HFFc6 (cell line): ENCODE measurements around the gene ZG16B. TPM values are rescaled to one million over a fixed set of nuclear protein-coding genes. Genes with fewer than 3 reads are reported as not detected.
A peak's percentile ranks its signal among the peaks of the same experiment; 100 is the strongest.

ENCODE experiments used
- DNase-seq: peaks from one replicate; pipeline ENCODE4 v3.0.0-alpha.2; 2018
- H3K27ac Mint-ChIP-seq: 2 replicates; pipeline ENCODE4 v1.8.0; 2020; ENCODE audit warnings: mild to moderate bottlenecking, mixed read lengths
- H3K27me3 Mint-ChIP-seq: 2 replicates; pipeline ENCODE4 v1.8.0; 2021; ENCODE audit warnings: mild to moderate bottlenecking, moderate library complexity, mixed read lengths; ENCODE audit not compliant: insufficient read depth
- H3K36me3 Mint-ChIP-seq: 2 replicates; pipeline ENCODE4 v1.8.0; 2021; ENCODE audit warnings: low read depth, mixed read lengths
- H3K4me1 Mint-ChIP-seq: 2 replicates; pipeline ENCODE4 v1.8.0; 2020; ENCODE audit warnings: low read depth, mixed read lengths
- H3K4me3 Mint-ChIP-seq: 2 replicates; pipeline ENCODE4 v1.8.0; 2020; ENCODE audit warnings: mild to moderate bottlenecking, moderate library complexity, mixed read lengths
- H3K9me3 Mint-ChIP-seq: 2 replicates; pipeline ENCODE4 v1.8.0; 2020; ENCODE audit warnings: mild to moderate bottlenecking, mixed read lengths
- total RNA-seq, 6 experiments: library from RNA; stranded (reverse); fragmentation: NEBNext Ultra II Directional; extraction: Animal tissue kit (Norgen Biotek cat#: 25700); gene quantifications; 2 replicates in 1 of 6; 3 replicates in 5 of 6; pipeline ENCODE4 v1.2.3, GENCODE V29; 2021
- TF ChIP-seq, protein P1 (sequence below): fragments of 200-600 bp; sonication (generic); IDR thresholded peaks from 2 replicates; pipeline ENCODE4 v1.5.0; 2021; ENCODE audit warnings: antibody characterized with exemption, mild to moderate bottlenecking

ZG16B gene
- total RNA-seq, 6 experiments from 2014 or later: 0.41 to 0.68 (median 0.46) TPM; not detected in 2

DNA sequence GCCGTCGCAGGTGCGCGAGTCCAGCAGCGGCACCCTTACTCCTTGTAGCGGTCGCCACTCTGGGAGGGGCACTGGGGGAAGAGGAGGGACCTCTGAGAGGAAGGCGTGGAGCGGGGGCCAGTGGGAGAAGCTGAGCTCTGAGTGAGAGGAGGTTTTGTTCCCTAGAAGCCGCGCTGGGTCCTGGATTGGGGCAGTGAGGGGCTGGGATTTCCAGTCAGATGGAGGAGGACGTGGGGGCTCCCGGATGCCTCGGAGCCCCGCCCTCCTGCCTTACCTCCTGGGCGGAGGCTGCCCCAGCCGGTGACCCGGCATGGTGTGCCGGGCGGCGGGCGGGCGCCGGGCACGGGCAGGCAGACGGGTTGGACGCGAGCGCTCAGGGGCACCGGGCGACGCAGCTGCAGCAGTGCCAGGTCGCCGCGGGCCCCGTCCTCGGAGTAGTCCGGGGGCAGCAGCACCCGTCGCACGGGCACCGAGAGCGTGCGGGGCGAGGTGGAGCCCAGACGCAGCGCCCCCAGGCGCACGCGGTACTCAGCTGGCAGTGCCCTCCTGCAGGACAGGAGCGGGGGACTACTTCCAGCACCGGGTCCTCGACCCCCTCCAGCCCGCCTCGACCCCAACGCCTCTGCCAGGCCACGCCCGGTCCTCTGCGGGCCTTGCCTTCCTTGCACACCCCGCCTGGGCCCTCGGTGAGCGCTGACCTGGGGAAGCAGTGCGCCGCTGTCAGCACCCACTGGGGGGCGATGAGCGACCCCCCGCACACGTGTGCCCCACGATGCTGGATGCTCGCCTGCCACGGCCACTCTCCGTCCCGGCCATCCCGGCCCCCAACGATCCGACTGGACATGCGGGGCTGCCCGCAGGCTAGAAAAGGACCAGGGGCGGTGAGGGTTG, 44.8 kb upstream of the ZG16B start:
- Mint-ChIP-seq H3K36me3 (no peaks in the 10 kb centered on the region), H3K4me1 (no peaks in the 10 kb centered on the region), H3K4me3 (no peak overlapping the region), H3K27ac (no peak overlapping the region), H3K9me3 (no peaks in the 10 kb centered on the region), H3K27me3 (peaks cover 33% of the 10 kb centered on the region)
- no peak for DNase-seq
- TF ChIP-seq, protein P1, sequence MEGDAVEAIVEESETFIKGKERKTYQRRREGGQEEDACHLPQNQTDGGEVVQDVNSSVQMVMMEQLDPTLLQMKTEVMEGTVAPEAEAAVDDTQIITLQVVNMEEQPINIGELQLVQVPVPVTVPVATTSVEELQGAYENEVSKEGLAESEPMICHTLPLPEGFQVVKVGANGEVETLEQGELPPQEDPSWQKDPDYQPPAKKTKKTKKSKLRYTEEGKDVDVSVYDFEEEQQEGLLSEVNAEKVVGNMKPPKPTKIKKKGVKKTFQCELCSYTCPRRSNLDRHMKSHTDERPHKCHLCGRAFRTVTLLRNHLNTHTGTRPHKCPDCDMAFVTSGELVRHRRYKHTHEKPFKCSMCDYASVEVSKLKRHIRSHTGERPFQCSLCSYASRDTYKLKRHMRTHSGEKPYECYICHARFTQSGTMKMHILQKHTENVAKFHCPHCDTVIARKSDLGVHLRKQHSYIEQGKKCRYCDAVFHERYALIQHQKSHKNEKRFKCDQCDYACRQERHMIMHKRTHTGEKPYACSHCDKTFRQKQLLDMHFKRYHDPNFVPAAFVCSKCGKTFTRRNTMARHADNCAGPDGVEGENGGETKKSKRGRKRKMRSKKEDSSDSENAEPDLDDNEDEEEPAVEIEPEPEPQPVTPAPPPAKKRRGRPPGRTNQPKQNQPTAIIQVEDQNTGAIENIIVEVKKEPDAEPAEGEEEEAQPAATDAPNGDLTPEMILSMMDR: peak; percentile 35

DNA sequence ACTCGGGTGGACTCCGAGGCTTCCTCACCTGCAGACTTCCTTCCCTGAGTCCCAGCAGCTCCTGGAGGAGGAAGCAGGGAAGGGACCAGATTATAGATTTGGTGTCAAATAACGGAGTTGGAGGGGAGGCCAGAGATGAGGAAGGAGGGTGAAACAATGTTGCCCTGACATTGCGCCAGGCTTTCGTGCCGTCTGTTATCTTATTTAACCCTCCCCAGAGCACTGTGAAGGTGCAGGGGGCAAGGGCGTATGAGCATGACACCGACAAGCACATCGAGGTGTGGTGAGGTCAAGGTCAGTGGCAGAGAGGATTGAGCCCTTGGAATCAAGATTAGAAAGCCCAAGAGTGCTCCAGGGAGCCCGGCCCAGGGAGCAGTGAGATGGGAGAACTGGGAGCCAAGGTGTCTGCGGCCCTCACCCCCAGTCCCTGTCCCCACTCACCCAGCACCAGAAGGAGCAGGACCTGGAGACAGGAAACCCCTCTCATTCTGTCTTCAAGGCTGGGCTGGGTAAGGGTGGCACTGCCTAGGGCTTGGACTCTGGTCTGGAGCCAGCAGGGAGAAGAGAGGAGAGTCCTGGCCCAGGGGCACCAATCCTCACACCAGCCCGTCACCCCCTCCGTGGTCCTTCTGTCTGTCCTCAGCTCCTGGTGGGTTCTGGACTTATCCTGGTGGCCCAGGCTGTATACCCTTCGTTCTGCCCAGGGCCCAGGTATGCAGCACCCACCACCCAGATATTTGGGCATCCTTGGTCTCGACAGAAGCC, 43.9 kb upstream of the ZG16B start:
- H3K36me3 Mint-ChIP-seq: no peaks in the 10 kb centered on the region
- DNase-seq: no peak

DNA sequence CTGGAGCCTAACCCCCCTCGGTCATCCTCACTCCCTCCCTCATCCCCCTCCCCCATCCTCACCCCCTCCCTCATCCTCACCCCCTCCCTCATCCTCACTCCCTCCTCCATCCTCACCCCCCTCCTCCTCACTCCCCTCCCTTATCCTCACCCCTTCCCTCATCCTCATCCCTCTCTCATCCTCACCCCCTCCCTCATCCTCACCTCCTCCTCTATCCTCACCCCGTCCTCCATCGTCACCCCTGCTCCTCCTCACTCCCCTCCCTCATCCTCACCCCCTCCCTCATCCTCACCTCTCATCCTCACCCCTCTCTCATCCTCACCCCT, 43.3 kb upstream of the ZG16B start:
- DNase-seq: no peak
- Mint-ChIP-seq H3K27me3 (peaks cover 47% of the 10 kb centered on the region), H3K27ac (no peak overlapping the region), H3K9me3 (no peaks in the 10 kb centered on the region), H3K4me3 (no peak overlapping the region), H3K36me3 (no peaks in the 10 kb centered on the region), H3K4me1 (no peaks in the 10 kb centered on the region)
- TF ChIP-seq, protein P1: no peak

More for the DNA sequence above, 43.9 kb upstream of the ZG16B start:
- Mint-ChIP-seq H3K9me3 (no peaks in the 10 kb centered on the region), H3K4me1 (no peaks in the 10 kb centered on the region), H3K4me3 (no peak overlapping the region), H3K27ac (no peak overlapping the region), H3K27me3 (peaks cover 42% of the 10 kb centered on the region)
- TF ChIP-seq, protein P1: no peak

DNA sequence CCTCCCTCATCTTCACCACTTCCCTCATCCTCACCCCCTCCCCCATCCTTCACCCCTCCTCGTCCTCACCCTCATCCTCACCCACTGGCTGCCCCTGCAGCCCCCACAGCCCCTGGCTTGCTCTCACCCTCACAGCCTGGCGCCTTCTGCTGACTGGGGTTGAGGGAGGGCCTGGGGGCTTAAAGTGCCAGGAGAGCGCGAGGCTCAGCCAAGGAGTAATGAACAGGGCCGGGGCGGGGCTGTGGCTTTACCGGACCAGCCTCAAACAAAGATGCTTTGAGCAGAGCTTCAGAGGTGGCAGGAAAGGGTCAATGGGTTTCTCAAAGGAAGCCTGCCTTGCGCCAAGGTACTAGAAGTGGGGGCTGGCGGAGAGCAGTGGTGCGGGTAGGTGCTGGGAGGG, 42.7 kb upstream of the ZG16B start, which contains the start of gene PRSS33:
Gene PRSS33, minus strand, starts transcription at position 155 of the 400 bp plus-strand sequence. CDS start 1,013 bp downstream, outside the sequence.
- Mint-ChIP-seq H3K9me3 (no peaks in the 10 kb centered on the region), H3K4me1 (no peaks in the 10 kb centered on the region), H3K4me3 (no peak within 1 kb of the TSS), H3K36me3 (no peaks in the 10 kb centered on the region), H3K27ac (no peak within 1 kb of the TSS), H3K27me3 (peaks cover 53% of the 10 kb centered on the region)
- TF ChIP-seq, protein P1: no peak
- no peak for DNase-seq

DNA sequence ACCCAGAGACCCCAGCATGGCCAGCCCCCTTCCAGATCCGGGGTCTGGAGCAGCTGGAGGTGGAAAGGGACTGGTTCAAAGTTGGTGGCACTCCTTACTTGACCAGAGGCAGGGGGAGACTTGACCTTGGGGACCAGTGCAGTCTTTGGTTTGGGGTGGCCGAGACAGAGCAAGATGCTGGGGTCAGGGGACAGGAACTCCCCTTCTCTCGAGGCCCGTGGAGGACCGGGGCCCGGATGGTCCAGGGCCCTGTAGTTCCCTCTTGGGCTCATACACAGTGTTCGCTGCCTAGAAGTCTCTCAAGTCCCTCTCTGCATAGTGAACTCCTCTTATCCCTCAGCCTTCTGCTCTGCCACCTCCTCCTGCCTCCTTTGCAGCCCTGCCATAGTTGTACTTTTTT, 42.1 kb upstream of the ZG16B start:
- no peak for DNase-seq
- Mint-ChIP-seq H3K27me3 (peaks cover 56% of the 10 kb centered on the region), H3K4me3 (no peak overlapping the region), H3K4me1 (no peaks in the 10 kb centered on the region), H3K9me3 (no peaks in the 10 kb centered on the region), H3K27ac (no peak overlapping the region), H3K36me3 (no peaks in the 10 kb centered on the region)
- TF ChIP-seq, protein P1: no peak
